Fibroblast of skin of back (primary cell): Measurements from ENCODE around the gene NRG3.

Experiments used
- DNase-seq: peaks from one replicate; pipeline ENCODE4 v3.0.0-alpha.2; 2013

NRG3 gene

DNA sequence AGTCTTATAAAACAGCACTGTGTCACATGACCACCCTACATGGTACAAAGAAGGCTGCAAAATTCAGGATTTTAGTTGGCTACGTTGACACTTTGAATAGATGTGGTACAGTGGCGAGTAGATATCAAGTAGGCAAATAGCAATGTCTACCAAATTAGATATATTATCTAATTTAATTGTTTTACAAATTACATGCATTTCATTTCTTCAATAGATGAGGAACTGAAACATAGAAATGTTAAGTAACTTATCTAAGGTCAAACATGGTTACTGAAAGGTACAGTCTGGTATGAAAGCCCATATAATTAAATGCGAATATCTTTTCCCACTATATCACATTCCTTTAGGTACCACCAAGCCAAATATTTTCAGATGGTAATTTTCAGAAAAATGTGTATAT lies 972.2 kb downstream of the NRG3 start:
- no peak for DNase-seq

DNA sequence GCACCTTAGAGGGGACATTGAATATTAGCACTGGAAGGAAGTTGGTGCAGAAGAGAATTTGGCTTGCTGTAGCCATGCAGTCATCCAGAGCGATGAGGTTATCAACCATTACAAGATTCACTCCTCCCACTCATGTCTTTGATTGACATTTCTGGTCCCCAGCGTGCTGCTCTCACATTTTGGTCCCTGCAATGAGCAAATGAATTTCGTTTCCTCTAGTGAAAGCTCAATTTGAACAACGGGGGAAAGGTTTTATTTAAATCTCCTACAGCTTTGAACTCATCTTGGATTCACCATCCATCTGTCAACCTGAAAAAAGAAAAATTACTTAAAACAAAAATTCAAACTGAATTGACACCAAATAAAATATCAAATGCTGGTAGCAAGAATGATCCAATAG lies 975.2 kb downstream of the NRG3 start:
- no peak for DNase-seq

DNA sequence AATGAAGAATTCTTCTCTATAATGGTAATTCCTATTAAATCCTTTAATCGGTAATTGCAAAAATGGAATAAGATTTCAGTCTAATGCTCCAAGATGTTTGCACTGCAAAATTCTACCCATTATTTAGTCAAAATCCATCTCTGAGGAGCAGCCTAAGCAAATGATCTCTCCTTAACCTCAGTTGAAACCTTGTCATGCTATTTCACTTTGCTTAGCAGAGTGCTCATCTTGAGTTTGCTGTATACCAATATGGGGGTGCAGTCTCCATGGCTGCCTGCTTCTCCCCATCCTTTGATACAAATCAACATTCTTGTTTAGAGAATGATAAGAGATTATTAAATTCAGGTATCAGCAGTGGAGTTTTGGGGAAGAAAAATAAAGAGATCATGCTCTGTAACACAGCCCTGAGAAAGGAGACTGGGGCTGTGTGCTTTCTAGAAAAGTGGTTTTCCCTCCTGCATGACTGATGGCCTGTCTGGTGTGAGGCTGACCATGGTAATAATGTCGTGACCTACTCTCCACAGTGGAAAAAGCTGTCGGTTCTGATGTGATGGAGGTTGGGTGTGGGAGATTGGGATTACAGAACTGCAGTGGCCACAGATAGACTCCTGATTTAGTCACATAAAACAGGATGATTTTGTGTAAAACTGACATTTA lies 982.1 kb downstream of the NRG3 start:
- no peak for DNase-seq

DNA sequence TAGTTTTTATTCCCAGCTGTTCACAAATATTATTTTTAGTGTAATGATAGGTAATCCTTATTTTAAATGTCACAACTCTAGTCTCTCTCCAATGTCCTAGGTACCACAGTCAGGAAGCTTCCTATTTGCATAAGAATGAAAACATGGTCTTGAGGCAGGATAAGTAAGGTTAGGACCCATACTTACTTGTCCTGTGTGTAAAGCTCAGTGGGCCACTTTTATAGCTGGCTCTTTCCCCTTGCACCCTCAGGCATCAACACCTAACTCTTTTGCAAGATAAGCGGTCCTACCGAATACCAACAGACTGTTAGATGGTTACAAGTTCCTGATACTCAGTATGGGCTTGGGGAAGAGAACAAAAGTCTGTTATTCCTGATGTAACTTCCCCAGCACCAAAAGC lies 986.9 kb downstream of the NRG3 start:
- DNase-seq, result no peak

DNA sequence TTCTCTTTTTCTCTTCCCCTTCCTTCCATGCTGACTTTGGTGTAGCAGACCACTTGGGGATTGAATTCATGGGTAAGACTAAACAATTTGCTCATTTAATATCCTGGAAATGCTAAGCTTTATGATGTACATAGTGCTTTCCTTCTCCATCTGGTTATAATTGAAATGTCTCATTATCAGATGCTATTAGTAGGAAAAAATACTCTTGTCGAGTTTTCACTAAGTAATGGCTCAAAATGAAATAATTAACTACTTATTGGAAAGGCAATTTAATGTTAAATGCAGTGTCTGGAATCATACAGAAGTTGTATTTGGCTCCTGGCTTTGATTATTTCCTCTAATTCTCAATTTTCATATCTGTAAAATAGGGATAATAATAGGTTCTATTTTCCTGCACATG lies 990.4 kb downstream of the NRG3 start:
- no peak for DNase-seq

DNA sequence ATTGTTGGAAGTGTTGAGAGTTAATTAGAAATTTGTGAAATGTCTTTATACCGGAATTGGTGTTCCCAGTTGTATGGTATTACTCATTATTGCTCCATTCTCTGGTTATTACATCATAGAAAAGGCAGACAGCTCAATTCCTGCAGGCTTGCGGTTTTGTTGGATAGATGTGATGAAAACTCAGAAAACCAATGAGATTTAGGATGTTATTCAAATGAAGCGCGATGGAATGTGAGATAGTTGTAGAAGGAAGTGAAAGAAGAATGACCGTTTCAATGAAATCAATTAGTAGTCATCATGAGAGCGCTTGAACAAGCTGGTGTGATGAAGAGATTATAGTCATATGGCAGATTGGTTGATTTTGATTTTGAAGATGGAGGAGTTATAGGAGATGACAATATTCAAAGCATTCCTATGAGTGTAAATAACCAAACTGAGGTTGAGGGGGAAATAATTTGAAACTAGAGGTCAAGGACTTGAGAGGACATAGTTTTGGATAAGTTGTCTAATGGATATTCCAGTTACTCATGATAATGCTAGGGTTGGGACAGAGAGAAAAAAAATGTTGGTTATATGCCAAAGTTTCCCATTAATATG lies 991.5 kb downstream of the NRG3 start:
- DNase-seq, result peak; percentile 9

DNA sequence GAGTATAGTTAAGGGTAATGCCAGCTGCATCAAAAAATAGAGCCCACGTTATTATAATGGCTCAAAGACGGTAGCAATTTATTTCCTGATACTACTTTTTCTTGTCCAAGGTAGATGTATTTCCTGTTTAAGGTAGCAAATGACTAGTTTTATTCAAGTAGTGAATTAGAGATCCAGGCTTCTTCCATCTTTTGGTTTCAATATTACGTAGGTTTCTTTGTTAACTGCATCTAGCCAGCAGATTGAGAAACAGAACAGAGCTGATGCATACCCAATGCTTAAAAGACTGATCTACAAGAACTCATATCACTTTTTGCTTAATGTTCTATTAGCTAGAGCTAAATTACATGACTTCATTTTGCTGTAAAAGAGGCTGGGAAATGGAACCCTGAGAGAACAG lies 992.1 kb downstream of the NRG3 start:
- no peak for DNase-seq

DNA sequence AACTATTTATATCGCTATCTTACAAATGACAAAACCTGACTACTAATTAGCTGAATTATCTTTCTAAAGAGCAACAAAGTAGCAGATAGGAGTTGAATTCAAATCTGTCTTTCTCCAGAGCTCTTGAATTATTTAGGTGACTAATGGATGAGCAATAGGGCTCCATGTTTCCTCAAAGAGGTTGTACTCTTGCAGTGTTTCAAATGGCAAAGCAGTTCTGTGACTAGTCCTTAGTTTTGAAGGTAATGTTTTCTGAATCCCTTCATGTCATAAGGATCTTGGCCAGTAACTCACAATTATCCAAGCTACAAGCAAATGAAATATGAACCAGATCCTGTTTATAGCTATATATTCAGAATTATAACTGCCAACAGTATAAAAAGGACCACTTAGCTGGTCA lies 999.7 kb downstream of the NRG3 start:
- no peak for DNase-seq

DNA sequence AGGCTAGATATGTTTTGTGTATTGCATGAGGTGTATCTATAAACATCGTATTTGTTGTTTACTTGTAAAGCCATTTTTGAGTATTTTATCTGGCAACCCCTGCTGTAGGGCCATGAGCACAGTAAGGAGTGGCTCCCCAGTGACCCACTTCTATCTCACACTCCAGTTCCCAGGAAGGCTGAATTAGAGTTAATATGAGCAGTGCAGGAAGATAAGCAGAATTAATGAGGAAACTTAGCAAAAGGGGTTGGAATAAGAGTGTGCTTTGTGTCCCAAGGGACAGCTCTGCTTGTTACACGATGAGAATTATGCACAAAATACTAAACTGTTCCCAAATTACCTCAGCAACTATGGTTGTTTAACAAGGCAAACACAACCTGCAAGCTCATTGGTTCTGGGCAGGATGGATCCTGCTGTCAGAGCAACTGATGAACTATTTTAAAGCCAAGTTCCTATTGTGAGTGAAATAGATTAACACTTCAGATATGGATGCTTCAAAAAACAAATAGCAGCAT lies 1005.8 kb downstream of the NRG3 start:
- no peak for DNase-seq

DNA sequence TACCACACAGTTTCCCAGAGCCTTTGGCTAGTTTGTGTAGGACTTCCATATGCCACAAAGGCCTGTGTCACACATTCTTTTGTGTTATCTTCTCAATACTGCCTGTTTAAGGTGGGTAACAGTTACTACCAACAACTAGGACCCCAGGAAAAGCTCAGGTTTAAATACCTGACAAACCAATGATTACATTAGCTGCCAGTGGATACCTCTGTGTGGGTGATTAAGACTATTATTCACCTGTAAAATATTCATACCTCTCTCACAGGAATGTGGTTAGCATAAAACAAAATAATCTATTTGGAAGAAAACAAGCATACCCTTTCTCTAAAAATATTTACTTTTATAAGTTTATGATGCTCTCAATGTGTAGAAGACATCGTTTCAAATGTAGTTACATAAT lies 1007.7 kb downstream of the NRG3 start:
- DNase-seq, result no peak

DNA sequence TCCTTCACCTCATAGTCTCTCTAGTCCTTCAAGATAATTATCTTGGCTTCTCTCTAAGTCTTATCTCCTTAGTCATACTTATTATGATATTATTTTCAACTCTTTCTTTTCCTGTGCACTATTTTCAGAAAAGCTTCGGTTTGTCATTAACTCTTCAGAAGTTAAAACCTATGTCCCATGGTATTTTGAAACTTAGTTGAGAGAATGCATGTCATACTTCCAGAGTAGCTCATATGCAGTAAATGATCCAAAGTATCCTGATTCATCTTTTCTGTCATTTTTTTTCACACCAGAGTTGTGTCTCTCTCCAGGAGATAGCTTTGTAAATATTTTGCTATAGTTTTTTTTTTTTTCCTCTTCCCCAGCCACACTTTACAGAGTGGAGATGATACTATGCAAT lies 1008.6 kb downstream of the NRG3 start:
- DNase-seq, result peak; percentile 35

DNA sequence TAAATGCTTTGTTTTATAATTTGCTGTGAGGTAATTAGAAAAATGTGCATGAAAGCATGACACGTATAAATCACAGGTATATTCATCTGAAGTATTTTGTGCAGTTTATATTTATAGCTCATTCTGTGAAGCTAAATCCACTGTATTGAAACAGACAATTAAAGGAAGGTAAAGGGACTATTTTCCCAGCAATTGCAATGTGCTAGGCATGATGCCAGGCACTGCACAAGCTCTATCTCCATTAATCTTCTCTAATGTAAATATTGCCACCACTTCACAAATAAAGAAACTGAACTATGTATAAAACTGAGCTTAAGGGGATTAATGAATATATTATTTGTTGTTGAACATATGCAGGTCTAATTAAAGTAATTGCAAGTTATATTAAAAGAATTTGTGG lies 1012.5 kb downstream of the NRG3 start:
- DNase-seq, result no peak

DNA sequence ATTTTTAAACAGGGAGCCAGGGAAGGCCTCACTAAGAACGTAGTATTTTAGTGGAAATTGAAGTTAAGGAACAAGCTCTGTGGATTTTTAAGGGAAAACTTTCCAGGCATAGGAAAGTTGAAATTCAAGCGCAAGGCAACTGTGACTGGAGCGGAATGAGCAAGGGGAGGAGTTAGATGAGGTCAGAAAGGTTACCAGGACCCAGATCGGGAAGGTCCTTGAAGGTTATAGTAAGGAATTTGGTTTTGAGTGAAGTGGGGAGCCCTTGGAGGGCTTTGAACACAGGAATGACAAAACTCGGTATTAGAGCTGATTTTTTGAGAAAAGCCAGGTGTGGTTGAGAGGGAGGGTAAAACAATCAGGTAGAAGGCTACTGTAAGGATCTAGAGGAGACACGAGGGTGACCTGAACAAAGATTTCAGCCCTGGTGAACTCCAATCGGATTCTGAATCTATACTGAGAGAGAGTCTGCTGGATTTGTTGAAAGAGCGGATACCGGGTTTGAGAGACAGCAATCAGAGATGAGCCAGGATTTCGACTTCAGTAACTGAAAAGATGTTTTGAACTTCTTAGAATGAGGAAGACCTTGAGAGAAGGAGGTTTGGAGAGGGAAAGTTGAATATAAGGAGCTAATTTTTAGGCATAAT lies 1013.9 kb downstream of the NRG3 start:
- no peak for DNase-seq

DNA sequence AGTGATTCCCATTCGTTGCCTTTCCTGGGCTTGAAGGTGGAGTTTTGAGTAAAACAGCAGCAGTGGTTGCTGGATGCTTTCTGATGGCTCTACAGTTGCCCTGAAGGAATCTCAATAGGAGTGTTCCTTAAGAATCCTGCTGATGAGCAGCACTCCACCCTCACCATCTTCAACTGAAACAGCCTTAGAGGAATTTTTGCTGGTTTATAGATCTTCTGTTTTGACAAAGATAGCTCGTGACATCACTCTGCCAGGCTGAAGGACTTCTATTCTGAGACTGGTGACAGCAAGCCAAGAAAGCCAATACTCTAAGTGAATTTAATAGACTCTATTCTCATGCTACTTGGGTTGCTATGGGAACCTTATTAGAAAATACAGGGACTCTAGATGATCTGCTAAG lies 1014.7 kb downstream of the NRG3 start:
- no peak for DNase-seq

DNA sequence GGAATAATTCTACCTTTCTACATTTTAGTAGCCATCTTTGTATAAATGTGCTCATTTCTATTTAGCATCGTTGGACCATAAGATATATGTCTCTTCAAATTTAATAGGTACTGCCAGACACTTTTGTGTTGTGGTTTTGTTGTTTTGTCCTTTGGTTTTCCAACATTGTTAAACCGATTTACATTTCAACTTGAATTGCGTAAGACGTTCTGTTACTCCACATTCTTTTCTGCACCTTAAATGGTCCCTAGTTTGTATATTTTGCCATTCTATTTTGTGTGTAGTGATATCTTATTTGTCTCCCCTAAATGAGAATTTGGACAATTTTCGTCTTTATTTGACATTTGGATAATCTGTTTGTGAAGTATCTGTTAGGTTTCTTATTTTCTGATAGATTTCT lies 1015.6 kb downstream of the NRG3 start:
- DNase-seq, result no peak

DNA sequence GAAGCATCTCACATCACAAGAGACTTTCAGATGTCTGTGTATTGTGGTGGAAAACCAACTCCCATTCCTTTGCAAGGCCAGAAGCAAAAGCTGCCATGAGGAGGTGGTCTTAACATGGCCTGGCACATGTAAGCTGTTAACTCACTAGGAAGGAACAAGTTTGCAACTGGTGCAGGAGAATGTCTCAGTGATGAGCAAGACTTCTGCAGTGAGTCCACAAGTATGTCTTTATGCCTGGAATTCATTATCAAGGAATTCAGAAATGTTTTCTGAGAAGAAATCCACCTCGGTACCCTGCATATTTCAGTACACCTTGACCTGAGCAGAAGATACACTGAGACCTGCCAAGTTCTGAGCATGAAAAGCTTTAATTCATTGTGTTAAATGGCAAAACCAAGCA lies 1033.1 kb downstream of the NRG3 start:
- DNase-seq, result no peak

DNA sequence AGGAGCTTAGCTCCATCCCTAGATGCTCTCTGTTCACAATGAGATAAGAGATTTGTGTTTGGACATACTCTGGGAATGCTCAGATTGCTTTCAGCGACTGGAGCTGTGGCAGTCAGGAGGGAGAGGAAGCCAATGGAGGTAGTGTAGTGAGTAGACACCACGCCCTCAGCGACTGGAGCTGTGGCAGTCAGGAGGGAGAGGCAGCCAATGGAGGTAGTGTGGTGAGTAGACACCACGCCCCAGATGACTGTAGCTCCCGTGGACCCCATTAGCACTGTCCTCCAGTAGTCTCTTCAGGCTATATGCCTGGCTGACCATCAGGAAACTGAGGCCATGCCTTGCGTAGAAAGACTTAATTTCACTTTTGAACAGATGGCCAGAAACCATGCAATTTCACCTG lies 1033.8 kb downstream of the NRG3 start:
- DNase-seq, result no peak

DNA sequence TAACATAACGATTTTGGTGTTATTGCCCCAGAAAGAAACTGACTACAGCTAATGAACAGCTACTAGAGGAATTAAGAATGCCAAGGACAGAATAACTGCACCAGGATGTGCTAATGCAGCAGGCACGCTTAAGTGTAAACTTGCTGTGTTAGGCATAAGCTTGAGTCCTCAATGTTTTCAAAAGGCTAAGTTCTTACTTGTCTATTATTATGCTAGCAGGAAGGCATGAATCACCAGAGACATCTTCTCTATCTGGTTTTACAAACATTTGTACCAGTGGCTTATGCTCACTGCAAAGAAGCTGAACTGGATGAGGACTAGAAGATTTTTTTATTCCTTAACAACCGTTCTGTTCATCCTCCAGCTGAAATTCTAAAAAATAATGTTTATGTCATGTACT lies 1035.3 kb downstream of the NRG3 start:
- peak; percentile 17 for DNase-seq

DNA sequence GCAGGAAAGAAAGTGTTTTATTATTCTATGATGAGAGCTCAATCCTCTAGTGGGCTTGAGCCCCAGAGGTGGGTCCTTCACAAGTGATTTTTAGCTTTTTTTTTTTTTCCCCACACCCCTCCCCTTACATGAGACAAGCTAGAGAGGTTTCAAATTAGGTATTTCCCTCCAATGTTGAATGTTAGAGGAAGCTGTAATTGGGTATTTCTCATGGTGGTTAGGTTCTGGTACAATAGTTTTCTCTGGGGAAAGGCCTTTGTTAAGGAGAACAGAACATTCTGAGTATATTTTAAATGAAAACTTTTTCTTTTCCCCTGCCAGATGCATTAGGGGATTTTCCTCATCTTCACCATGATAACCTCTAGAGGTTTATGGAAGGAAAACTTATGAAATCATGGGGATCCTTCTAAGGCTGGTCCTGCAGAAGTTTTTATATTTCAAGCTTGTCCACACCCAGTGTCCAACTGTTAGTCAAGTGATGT lies 1039.7 kb downstream of the NRG3 start:
- DNase-seq, result no peak

DNA sequence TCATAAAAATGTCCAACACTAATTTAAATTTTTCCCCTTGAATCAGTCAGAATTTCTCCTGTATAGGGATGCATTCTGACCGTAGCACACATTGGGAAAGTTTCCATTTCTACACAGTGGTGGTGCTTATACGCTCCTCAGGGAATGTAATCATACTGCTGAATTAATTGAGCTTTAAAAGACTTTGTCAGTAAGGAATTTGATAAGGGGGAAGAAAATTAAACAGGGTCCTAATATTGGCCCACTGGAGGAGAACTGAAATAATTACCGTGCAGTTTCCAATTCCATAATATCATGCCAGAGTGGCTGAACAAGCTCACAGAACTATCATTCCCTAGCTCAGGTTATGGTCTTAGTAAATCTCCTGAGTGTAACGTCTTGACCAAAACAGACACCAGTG lies 1041.9 kb downstream of the NRG3 start:
- no peak for DNase-seq

DNA sequence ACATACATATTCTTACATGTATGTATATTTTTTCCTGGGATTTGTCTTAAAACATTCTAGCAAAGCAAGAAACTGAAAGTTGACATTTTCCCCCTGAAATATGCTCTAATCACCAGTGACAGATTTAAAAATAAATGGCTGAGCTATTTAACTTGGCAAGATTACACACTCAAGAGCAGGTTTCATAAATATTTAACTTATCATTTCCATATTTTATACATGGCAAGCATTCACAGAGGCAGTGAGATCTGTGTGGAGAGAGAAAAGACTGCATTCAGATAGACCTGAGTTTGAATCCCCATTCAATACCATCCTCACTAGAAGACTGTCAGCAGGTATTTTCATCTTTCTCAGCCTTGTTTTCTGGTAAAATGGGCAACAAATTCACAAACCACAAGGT lies 1043.0 kb downstream of the NRG3 start:
- DNase-seq, result no peak

DNA sequence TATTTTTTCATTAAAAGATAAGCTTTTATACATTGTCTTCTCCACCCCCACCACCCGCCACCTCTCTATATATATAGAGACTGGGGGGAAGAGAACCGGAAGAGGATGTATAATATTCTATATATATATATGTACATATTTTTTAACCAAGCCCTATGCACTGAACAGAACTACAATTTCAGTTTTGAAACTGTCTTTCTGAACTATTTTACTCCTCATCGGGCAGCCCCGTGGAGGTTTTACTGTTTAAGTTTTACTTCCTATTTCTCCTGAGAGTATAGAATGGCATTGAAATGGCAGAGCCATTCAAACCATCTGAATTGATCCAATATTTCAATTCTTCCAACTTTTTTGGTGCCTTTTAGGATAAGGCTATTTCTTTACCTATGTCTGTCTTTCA lies 1047.1 kb downstream of the NRG3 start:
- no peak for DNase-seq

DNA sequence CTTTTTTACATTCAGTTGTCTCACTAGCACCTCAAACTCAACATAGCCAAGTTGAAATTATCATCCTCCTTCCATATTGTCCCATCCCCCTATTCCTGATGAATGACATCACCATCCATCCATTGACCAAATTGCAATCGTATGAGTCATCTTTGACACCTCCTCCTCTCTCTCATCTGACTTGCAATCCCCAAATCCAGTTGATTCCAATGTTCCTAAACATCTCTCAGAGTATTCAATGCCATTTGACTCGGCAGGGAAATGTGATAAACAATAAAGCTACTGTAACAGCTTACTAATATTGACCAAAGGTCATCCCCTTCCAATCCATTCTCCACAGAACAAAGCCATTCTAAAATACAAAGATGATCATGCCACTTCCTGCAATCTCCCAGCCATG lies 1047.8 kb downstream of the NRG3 start:
- DNase-seq, result peak; percentile 37

DNA sequence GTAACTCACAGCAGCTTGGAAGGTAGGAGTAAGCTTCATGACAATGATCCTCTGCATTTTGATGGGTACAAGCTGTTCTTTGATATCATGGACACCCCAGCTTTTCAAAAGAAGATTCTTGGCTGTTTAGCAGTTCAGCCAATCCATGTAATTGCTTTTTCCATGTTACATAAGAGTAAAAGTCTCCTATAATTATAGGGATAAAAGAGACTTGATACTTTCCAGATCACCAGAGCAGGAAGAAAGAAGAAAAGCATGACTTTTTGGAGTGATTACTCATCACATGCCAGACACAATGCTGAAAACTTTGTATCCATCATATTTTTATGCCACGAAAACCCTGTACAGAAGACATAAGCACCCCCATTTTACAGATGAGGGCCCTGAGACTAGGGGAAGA lies 1049.7 kb downstream of the NRG3 start:
- no peak for DNase-seq
